ENCODE data around the gene LHX4. TPM values are rescaled to one million over a fixed set of nuclear protein-coding genes. Genes with fewer than 3 reads are reported as not detected.

LHX4 gene
- total and polyA plus RNA-seq, 2 of the 8 experiments (the other 6 are each of a cell fraction or from before 2014, with no cell fraction given), result 0.85 to 4.9 TPM

- CTCF ChIA-PET (ENCODE audit: partially characterized antibody), result interaction anchor here (1.3 to 17.1 kb wide), 5 partner anchors 11 to 222 kb away, joined by 4 to 244 read pairs (median 27); no protein-coding TSS in a partner anchor
- no peaks in the 10 kb centered on the region for H3K9me3 ChIP-seq (ENCODE audit: insufficient read depth in 2 of 2, low read depth in 1 of 2, low read length in 1 of 2)
- FAIRE-seq, result no peak
Measured at GRCh38 chr1:180255536-180256340, 25.7 kb downstream of the LHX4 start.

More at GRCh38 chr1:180255536-180256340, 25.7 kb downstream of the LHX4 start:
- WGBS, 2 experiments (ENCODE audit: extremely low coverage in 1 of 2, insufficient coverage in 1 of 2, insufficient read length in 1 of 2, insufficient replicate concordance in 2 of 2, low coverage in 1 of 2, low lambda C conversion rate in 2 of 2, missing lambda C conversion rate in 1 of 2), result 89% methylated on average over 18 of the region's 18 CpGs; no CpG with 5 or more reads in 1 of the 2 experiments
- peaks cover 0 to 18% (median 10%) of the 10 kb centered on the region in 4 experiments; a peak in 6 of 7 replicates for H3K4me1 ChIP-seq (replicated peaks in 1 of 4; ENCODE audit: control insufficient read depth in 3 of 4, insufficient read depth in 4 of 4, low read length in 3 of 4)
- no peak overlapping the region for H3K56ac ChIP-seq (replicated peaks; ENCODE audit: insufficient read length, low read depth, low read length)
- POLR2A ChIA-PET (ENCODE audit: partially characterized antibody), result interaction anchor here (0.9 to 4.0 kb wide), 4 partner anchors 15 to 25 kb away, joined by 3 to 17 read pairs (median 6); no protein-coding TSS in a partner anchor
- no peak overlapping the region for H2BK20ac ChIP-seq (ENCODE audit: low read length)
- H3K4me3 ChIP-seq (ENCODE audit: extremely low read depth in 1 of 4, insufficient read depth in 2 of 4, low read depth in 3 of 4, low read length in 4 of 4), result no peak overlapping the region
- no peak overlapping the region for H3K23ac ChIP-seq (ENCODE audit: insufficient read length)
- H2BK120ac ChIP-seq (replicated peaks; ENCODE audit: low read depth, low read length), result no peak overlapping the region
- H4K91ac ChIP-seq (replicated peaks; ENCODE audit: insufficient read length, low read length), result no peak overlapping the region
- TF ChIP-seq FOSL1 (IDR thresholded peaks at IDR 0.05; ENCODE audit: insufficient read depth, low read depth, low read length) (no peak), CHD2 (IDR thresholded peaks at IDR 0.05; ENCODE audit: low read length) (no peak)
- H3K18ac ChIP-seq (ENCODE audit: extremely low read depth, low read length), result no peak overlapping the region
- no peak overlapping the region for H3K4me2 ChIP-seq (ENCODE audit: insufficient read depth in 1 of 2, low read depth in 2 of 2, low read length in 2 of 2)
- no peak overlapping the region; a peak in 1 of 7 replicates for H3K9ac ChIP-seq (replicated peaks in 1 of 4; ENCODE audit: extremely low read depth in 1 of 4, low read depth in 3 of 4, low read length in 3 of 4)
- no peak overlapping the region for H3K27ac ChIP-seq (ENCODE audit: low read depth, low read length)
- H4K8ac ChIP-seq (ENCODE audit: extremely low read depth, insufficient read depth, low read length), result peak overlapping the region; percentile 81; the same call in 1 of the 2 replicates
- H2AFZ ChIP-seq (ENCODE audit: low read length), result no peak overlapping the region
- 0 out of 2 replicates have a peak, but pooled peaks cover 1% of the 10 kb centered on the region for H3K23me2 ChIP-seq (ENCODE audit: low read depth, low read length)
- no peak overlapping the region for H4K5ac ChIP-seq (ENCODE audit: insufficient read length, low read depth, low read length)
- no peaks in the 10 kb centered on the region for H3K79me1 ChIP-seq (ENCODE audit: low read depth, low read length)
- no peaks in the 10 kb centered on the region for H4K20me1 ChIP-seq (replicated peaks in 1 of 2; ENCODE audit: control insufficient read depth in 1 of 2, insufficient read depth in 2 of 2, low read length in 2 of 2)
- H3K79me2 ChIP-seq (ENCODE audit: control insufficient read depth in 1 of 2, insufficient read depth in 2 of 2, low read length in 2 of 2), result no peaks in the 10 kb centered on the region
- no peak for DNase-seq (ENCODE audit: low read depth in 1 of 2, low spot score in 2 of 2)
- no peak overlapping the region for H2BK12ac ChIP-seq (ENCODE audit: low read depth, low read length)
- no peaks in the 10 kb centered on the region for H3K36me3 ChIP-seq (ENCODE audit: control insufficient read depth in 2 of 4, insufficient read depth in 4 of 4, low read length in 3 of 4)
- no peak overlapping the region for H2BK5ac ChIP-seq (ENCODE audit: low read depth, low read length)
- peak overlapping the region; percentile 98; the same call in 1 of the 2 replicates for H2AK5ac ChIP-seq (ENCODE audit: low read depth, low read length)
- H3K14ac ChIP-seq (ENCODE audit: insufficient read length), result no peak overlapping the region
- H3K27me3 ChIP-seq (replicated peaks in 1 of 4; ENCODE audit: control insufficient read depth in 3 of 4, extremely low read depth in 1 of 4, insufficient read depth in 3 of 4, low read length in 3 of 4), result no peaks in the 10 kb centered on the region; a peak in 1 of 7 replicates
- H2BK15ac ChIP-seq (ENCODE audit: low read length), result no peak overlapping the region
- no peak overlapping the region for H3K4ac ChIP-seq (replicated peaks; ENCODE audit: insufficient read length, low read depth, low read length)

Data from H1 (cell line).